Central memory CD4-positive, alpha-beta T cell (primary cell): ENCODE measurements around the gene DNER.

ENCODE experiments used
- DNase-seq: peaks from one replicate; pipeline ENCODE4 v3.0.0; 2022

Gene DNER

DNA sequence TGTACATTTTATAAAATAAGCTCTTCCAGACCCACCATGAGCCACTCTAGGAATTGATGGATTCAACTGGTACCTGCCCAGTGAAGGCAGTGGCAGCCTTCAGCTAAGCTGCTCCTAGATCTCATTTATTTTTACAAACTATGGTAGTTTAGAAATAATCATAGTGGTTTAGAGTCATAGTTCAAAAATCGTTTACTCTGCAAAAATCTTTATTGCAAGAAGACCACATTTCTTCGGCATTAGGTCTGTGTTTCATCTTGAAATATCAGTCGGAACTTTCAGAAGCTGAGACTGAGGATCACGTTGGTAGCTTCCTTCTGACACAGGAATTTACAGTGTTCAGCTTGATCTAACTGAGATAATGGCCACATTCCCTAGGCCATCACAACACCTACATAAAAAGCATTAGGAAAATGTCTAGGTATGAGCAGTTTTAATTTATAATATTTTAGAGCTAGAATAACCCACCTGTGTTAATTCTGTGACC is 237.0 kb downstream of the DNER start:
- DNase-seq: no peak

DNA sequence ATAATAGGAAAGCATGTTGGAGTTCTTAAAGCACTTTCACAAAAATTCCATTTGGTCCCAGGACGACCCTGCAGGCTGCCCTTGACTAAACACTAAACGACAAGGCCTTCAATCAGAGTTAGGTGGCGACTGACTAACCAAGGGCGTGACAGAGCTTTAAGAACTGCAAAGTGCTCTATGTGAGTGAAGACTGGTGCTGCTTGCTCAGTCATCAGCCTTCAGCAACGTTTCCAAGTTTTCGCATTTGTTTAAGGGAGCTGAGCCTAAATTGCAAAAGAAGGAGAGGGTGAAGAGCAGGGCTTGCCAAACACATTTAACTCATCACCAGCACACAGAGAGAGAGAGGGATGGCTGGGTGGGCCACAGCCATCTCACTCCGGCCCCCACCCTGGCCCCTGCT is 238.6 kb downstream of the DNER start:
- no peak for DNase-seq

DNA sequence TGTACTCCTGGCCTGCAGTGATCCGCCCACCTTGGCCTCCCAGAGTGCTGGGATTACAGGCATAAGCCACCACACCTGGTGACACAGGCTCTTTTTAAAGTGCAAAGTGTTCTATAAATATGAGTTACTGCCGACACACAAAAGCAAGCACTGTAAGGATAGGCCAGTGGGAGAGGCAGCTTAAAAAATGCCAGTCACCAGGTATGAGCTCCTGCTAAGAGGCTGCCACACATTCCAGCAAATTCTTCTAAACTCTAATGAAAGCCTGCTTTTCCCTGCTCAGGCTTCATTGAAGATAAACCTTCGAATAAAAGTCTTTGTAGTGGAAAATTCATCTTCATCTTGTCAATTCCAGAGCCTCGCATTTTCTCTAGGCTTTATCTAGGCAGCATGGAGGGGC is 240.2 kb downstream of the DNER start:
- no peak for DNase-seq

DNA sequence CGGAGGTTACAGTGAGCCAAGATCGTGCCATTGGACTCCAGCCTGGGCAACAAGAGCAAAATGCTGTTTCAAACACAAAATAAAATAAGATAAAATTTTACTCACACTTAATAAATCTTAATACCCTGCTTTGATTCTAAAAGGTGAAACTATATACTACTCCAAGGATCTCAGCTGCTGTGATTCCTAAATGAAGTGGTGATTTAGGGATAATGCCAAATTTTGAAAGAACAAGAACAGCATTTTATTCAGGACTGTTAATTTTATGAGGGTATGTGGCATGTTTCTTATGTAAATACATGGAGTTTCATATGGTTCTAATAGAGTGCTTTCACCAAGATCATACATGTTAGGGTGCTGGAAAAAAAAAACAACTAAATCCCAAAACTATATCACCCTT is 243.6 kb downstream of the DNER start:
- no peak for DNase-seq

DNA sequence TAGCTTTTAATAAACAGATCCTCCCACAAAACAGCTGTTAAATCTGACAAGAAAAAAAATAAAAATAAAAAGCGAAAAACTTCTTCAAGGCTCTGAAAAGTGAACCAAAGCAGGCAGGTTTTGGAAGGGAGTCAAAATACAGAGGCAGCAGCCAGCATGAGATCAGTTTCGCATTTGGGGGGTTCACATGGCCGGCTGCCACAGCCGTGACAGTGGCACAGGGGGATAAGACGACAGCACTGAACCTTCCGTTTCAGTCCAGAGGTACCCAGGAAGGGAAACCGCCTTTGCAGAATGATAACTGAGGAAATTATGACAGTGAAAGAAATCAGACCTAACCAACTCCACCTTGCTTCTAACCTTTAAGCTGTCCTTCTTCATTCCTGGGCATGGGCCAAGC is 246.6 kb downstream of the DNER start:
- DNase-seq: no peak

DNA sequence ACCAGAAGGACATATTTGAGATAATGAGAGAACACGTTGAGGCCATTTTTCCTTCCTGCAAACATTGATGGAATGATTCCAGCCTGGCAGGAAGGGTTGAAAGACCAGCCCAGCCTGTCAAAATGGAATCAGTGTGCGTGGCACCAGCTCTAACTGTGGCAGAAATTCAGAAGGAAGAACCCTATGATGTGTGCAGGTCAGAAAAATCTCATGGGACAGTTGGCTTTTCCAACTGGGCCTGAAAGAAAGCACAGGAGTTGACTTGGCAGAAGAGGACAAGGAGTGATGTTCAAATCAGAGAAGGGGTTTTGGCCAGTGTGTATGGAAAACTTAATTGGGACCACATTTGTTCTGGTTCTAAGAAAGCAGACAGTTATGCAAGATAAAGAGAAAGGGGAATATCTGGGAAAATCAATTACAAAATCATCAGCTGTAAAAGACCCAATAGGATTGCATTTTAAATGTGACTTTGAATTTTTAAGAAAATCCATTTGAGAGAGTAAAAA is 250.5 kb downstream of the DNER start:
- DNase-seq: no peak

DNA sequence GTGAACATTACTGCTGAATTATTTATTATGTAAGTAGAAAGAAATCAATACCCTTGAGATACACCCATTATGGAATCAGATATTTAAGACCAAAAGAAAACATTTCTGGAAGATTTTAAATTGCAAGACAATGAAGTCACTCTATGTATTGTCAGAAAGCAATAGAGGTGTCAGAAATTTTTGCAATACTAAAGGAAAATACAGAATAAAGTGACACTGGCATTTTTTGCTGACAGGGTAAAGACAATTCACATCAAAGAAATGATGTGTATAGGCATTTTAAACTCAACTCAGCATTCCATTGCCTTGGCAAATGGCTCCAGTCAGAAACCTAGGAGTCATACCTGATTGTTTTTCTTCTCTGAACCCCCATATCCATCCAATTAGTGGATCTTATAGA is 252.2 kb downstream of the DNER start:
- no peak for DNase-seq

DNA sequence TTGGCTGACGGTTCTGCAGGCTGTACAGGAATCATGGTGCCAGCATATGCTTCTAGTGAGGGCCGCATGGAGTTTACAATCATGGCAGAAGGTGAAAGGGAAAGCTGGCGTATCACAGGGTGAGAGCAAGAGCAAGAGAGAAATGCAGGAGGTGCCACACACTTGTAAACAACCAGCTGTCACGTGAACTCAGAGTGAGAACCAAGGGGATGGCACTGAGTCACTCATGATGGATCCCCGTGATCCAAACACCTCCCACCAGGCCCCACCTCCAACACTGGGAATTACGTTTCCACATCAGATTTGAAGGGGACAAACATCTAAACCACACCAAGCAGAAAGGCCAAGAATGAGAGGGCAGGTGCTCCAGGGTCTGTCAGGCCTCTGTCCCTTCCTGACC is 258.3 kb downstream of the DNER start:
- DNase-seq: no peak

DNA sequence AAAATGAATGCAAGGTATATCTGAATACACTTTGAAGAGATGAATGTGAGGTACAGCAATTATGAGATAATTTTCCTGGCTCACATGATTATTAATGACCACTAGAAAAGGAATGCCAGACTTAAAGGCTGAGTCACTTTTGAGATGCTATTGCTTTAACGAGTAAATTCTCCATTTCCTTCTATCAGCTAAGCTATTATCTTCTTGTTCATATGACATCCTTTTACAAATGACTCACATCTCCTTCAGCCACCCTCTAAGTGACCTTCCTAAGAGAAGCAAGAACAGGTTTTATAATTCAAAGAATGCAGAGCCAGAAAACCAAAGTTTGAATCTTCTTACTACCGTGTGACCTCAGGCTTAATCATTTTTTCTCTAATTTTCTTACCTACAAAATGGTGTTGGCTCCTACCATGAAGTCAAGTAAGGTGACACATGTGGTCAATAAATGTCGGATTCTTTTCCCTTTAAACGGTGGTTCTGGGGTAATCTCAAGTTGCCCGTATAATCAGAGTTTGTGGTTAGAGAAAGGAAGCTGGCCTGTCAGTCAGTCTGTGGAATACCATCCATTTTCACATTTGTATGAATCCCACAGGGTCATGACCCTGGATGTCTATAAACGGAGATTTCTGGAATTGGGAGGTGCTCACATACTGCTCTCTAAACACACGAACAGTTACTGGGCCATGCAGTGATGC is 259.3 kb downstream of the DNER start:
- DNase-seq: no peak

DNA sequence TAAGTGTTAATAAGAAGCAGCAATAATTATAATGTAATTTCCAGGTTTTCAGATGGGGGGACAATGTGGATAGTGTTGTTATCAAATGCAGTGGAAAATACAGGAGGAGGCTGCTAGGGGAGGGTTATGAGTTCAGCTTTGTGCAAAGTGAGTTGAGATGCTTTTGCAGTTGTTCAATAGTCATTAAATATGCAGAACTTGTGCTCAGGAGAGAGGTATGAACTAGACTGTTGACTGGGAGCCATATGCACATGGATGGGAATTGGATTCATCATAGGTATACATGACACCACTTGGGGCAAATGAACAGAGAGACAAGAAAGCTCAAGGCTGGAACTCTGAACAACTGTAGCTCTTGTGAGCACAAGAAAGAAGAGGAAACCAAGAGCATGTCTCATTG is 261.1 kb downstream of the DNER start:
- DNase-seq: no peak

DNA sequence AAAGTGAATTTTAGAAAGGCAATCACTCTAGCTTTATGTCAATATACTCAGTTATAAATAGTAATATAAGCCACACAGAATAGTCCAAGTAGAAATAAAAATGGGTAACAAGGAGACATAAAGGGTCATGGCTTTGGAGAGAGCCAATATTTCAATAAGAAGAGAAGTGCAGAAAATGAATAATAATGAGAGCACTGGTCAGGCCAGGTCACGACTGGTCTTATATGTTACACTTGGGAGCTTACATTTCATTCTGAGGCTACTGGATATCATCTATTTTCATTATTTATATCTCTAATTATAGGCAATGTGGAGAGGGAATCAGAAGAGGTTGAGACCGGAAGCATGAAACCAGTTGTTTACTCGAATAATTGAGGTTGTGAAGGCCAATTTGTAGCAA is 262.5 kb downstream of the DNER start:
- DNase-seq: no peak

DNA sequence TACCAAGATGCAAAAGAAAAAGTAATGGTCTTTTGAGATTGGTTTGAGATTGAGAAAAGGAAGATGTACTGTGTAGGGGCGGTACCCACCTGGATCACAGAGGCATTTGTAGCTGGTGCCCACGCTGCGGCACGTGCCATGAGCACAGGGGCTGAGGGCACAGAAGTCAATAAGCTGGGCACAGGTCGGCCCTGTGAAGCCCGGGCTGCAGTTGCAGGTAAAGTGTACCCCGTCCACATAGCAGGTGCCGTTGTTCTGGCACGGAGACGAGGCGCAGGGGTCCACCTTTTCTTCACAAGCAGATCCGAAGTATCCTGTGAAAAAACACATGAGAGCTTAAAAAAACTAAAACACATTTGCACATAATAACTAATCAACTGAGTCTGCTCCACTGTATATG is 267.1 kb downstream of the DNER start:
- DNase-seq: no peak

DNA sequence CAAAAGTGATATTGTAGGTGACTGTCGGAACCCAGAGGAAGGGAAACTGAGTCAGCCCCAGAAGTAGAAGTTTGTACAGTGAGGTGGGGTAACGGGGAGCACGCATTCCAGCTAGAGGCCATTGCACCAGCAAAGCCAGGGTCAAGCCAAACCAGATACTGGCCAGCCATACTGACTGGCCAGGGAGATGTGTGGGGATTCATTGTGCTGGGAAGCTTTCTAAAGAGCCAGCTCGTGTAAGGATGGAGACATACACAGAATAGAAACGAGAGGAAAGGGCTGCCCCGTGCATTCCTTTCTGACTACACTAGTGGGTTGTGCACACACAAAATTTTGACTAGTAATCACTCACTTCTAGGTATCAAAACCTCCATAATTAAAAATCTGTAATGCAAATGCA is 268.0 kb downstream of the DNER start:
- no peak for DNase-seq

DNA sequence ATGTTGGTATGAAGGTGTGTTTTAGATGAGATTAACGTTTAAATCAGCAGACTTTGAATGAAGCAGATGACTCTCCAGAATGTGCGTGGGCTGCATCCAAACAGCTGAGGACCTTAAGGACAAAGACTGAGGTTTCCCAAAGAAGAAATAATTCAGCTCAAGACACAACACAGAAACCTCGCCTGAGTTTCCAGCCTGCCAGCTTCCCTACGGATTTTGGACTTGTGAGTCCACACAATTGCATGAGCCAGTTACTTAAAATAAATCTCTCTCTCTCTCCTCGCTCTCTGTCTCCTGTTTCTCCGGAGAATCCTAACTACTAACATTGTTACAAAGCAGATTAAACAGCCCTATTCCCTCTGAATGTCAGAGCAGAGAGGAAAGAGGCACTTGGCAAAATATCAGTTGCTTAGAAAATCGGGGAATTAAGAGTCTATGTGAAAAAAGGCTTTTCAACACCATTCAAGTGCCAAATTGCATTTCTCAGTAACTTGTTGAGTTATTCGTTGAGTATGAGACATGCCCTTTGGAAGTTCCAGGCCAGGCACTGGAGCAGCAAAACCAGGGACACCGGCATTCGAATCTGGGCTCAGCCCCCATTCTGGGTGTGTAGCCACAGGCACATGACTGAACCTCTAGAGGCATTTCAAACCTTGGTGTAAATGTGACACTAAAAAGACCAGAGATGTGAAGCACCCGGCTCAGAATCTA is 268.7 kb downstream of the DNER start:
- no peak for DNase-seq

DNA sequence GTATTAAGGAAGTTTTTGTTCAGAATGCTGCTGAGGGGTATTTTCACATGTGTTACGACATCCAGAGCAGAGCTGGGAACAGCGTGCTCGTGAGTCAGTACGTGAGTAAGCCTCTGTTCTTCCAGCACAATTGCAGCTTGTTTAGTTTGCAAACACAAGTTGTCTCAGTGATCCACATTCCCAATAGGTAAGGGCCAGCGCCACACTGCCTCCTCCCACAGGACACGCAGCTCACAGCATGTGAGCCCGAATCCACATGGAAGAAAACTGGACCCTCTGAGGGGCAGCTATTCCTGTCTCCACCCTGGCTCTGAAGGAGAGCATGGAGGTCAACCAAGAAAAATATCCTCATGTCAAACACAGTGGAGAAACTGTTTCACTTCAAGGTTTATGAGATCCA is 269.3 kb downstream of the DNER start:
- DNase-seq: no peak

DNA sequence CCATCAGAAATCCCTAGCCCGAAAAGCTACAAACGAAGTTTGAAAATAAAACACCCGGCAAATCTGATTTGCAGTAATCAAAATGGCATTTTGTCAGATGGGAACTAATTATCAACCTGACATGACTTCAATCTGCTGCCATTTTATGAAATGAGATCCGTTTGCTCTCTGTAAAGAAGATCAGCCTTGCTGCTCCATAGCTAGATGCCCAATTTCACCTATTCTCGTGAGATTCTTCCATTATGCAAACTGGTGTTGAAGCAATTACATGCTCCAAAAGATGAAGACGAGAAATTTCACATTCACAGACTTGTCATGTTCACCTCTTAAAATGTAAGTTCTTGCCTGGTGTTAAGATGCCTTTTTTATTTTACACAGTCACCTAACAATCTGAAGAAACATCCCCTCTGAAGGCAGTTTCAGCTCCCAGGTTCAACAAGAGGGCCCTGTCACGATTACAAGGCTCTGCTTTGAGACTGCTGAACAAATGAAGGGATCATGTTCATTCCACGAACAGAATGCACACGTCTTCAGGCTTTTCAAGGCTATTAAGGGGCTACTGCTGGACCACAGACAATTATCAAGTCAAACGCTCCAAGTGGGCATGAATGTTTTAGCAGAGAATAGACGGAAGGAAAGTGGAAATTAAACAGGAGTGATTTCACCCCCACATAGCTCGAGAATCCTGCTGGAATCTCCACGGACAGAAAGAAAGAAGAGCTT is 270.6 kb downstream of the DNER start:
- DNase-seq: no peak

DNA sequence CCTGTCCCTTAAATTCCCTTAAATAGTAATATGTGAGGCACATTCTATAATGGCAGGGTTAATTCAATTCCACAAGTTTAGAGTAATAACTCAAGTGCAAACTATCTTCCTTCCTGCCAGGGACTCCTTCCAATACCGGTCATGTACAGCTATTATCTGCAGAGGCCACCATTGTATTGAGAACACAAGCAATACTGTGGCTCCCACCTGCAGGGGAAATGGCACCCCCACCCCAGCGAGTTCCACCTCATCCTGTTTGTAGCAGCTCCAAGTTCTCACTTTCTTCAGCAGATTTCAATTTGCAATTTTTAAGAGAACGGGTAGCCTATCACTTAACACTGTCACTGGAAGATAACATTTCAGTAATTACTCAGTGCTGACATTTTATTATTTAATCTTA is 271.2 kb downstream of the DNER start:
- DNase-seq: no peak

DNA sequence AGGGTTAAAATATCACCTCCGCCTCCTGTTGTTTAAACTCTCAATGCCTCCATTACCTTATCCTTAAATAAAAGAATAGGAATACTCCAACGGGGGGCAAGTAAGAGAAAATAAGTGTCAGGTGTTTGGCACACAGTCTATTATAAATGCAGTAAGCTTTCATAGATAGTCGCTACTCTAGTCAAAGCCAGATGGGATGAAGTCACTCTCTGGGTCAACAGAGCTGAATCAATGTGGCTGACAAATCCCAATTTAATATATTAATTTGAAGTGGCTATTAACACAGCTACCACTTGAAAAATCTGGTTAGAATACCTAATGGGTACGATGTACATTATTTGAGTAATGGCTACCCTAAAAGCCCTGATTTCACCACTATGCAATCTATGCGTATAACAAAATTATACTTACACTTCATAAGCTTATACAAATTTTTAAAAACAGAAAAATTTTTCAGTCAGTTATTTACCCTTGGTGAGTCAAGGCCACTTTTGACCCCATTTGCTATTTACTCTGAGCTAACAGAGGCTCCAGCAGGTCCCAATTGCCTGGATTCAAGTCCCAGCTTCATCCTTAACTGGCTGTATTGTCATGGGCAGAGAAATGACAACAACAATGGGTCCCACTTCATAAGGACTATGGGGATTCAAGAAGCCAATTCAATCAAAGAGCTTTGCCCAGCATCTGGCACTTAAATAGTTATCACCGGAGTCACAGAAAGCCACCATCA is 275.8 kb downstream of the DNER start:
- DNase-seq: no peak

DNA sequence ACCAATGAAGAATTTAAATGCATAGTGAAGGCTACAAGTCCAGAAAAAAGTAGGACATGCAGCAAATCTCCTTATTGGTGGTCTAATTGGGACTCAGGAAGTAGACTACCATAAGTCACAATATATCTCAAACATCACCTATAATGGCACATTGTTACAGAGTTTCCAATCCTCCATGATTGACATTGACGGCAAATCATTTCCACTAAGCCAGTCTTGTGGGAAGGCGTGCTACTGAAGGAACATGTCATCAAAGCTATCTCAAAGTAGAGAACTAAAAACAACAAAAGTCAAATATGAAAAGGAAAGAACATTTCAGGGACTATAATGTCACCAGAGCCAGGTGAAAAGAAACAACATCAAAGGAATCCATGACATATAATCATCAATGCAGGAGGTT is 276.9 kb downstream of the DNER start:
- DNase-seq: no peak

DNA sequence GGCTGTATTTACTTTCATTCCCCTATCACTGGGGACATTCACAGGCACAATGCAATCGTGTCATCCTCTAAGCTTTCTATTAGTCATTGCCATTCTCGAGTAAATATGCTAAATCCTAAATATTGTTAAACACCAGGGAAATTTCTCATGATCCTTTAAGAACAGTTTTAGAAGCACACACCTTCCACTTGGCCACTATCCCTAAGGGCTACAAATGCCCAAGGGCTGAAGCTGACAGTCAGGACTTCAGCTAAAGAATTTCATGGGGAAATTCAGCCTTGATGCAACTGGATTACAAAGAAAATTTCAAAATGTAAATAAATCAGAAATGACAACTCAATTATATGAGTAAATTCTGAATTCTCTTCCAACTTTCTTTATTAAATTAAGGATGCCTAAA is 280.2 kb downstream of the DNER start:
- DNase-seq: no peak

DNA sequence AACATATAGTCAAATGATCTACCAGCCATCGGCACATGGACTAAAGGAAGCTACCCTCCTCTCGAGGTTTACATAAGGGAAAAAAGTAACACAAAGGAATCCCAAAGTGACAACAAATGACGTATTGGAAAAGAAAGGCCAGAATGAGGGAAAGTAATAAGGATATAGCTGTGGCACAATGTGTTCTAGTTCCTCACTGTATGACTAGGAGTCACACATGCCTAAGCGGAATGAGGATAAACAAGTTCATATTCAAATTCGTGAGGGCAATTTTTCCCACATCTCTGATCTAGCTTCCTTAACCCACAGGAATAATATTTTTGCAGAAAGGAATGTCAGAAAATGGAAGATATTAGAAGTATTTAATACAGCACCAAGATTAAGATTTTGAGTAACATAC is 281.0 kb downstream of the DNER start:
- no peak for DNase-seq

DNA sequence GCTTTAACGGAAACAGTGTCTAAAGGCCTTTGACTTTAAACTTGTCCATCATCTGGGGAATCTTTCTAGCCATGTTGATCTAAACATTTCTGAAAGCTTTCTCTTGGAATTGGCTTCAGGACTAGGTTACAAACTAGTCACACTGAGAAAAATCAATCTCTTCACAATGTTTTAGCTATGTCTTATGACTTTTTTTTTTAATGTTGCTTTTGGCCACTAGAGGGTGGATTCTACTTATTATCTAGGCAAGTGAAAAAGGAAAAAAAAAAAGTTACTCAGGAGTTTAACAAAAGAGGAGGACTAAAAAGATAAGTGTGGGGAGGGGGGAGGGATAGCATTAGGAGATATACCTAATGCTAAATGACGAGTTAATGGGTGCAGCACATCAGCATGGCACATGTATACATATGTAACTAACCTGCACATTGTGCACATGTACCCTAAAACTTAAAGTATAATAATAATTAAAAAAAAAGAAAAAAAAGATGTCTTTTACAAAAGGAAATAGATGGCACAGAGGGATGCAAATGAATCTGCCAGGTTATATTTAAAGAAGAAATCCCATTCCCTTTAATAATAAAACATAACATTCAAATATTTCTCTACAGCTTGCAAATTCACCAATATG is 282.9 kb downstream of the DNER start:
- DNase-seq: no peak

DNA sequence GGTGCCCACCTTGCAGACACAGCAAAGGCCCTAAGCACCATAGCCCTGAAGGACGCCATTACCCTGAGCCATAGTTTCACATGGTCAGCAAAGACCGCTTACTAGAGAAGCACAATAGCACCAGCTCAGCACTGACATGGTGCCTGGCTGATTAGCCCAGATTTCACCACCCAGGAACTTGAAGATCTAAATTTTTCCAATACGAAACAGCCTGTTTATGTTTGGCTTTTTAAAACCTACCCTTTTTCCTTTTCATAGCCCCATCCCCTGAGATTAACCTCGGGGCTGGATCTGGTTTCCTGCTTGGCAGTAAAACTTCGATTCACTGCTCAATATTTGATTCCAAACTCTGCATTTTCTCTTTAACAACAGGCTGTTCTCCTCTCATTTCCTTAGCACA is 284.8 kb downstream of the DNER start:
- no peak for DNase-seq
